Gastrocnemius medialis (tissue), 4 donors: ENCODE measurements around the gene SH3GLB1.

Experiments
- POLR2A ChIP-seq, 2 donors: fragments of 450-650 bp; IDR thresholded peaks; one replicate each; pipeline ENCODE4 v1.6.1; 2017; ENCODE audit warnings: antibody characterized with exemption in 2 of 2, mild to moderate bottlenecking in 2 of 2, moderate library complexity in 2 of 2
- TF ChIP-seq, protein P1 (sequence below), 5 experiments: fragments of 450-650 bp in 3 of 5; fragments of 200-600 bp in 2 of 5; sonication (generic) in 2 of 5; IDR thresholded peaks in 4 of 5; conservative IDR thresholded peaks in 1 of 5; 1 replicate in 4 of 5; 2 replicates in 1 of 5; pipeline ENCODE4 v1.5.1; 2016 to 2019; ENCODE audit warnings: antibody characterized with exemption in 5 of 5, mild to moderate bottlenecking in 3 of 5, moderate library complexity in 3 of 5

DNA sequence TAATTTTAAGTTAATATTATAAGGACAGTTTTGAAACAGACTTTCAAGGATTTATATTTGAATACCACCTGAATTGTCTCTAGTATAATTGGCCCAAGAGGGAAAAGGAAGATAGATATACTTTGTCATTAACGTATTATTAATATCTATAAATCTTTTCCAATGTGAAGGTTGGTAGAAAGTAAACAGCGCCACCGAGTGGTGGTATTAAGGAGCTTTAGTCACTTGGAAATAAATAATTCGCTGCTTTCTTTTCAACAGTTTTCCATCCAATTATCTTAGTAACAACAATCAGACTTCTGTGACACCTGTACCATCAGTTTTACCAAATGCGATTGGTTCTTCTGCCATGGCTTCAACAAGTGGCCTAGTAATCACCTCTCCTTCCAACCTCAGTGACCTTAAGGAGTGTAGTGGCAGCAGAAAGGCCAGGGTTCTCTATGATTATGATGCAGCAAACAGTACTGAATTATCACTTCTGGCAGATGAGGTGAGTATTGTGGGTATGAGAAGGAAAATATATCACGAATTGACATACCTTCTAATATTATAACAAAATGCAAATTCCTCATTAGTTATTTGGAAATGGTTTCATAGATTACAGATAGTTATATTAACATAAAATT is 37.7 kb downstream of the SH3GLB1 start:
- TF ChIP-seq, protein P1, sequence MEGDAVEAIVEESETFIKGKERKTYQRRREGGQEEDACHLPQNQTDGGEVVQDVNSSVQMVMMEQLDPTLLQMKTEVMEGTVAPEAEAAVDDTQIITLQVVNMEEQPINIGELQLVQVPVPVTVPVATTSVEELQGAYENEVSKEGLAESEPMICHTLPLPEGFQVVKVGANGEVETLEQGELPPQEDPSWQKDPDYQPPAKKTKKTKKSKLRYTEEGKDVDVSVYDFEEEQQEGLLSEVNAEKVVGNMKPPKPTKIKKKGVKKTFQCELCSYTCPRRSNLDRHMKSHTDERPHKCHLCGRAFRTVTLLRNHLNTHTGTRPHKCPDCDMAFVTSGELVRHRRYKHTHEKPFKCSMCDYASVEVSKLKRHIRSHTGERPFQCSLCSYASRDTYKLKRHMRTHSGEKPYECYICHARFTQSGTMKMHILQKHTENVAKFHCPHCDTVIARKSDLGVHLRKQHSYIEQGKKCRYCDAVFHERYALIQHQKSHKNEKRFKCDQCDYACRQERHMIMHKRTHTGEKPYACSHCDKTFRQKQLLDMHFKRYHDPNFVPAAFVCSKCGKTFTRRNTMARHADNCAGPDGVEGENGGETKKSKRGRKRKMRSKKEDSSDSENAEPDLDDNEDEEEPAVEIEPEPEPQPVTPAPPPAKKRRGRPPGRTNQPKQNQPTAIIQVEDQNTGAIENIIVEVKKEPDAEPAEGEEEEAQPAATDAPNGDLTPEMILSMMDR (IDR thresholded peaks at IDR 0.05 in 4 of 5, conservative IDR thresholded peaks at IDR 0.05 in 1 of 5): peak; percentile 56 to 75 (median 65)
- no peak for TF ChIP-seq POLR2A (IDR thresholded peaks at IDR 0.05)
